Measurements from ENCODE around the gene SEC14L5. TPM values are rescaled to one million over a fixed set of nuclear protein-coding genes. Genes with fewer than 3 reads are reported as not detected.

SEC14L5 gene
- total RNA-seq, 1 donor from 2014 or later, result 5.7 TPM

DNA sequence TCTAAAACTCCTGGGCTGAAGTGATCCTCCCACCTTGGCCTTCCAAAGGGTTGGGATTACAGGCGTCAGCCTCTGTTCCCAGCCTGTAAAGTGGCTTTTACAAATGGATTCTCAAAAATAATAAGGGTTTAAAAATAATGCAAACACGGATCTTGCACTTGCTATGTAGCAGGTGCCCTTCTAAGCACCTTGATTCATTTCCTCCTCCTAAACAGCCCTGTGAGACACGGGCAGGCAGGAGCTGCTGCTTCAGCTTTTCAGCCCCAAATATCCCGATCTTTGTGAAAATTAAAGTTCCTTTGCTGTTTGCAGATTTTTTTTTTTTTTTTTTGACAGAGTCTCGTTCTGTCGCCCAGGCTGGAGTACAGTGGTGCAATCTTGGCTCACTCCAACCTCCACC, 43.9 kb downstream of the SEC14L5 start:
- Histone ChIP-seq H3K4me3 (no peak overlapping the region), H3K9me3 (no peaks in the 10 kb centered on the region), H3K36me3 (no peaks in the 10 kb centered on the region), H3K4me1 (no peaks in the 10 kb centered on the region), H3K27ac (no peak overlapping the region), H3K27me3 (no peaks in the 10 kb centered on the region)
- TF ChIP-seq, protein P1, sequence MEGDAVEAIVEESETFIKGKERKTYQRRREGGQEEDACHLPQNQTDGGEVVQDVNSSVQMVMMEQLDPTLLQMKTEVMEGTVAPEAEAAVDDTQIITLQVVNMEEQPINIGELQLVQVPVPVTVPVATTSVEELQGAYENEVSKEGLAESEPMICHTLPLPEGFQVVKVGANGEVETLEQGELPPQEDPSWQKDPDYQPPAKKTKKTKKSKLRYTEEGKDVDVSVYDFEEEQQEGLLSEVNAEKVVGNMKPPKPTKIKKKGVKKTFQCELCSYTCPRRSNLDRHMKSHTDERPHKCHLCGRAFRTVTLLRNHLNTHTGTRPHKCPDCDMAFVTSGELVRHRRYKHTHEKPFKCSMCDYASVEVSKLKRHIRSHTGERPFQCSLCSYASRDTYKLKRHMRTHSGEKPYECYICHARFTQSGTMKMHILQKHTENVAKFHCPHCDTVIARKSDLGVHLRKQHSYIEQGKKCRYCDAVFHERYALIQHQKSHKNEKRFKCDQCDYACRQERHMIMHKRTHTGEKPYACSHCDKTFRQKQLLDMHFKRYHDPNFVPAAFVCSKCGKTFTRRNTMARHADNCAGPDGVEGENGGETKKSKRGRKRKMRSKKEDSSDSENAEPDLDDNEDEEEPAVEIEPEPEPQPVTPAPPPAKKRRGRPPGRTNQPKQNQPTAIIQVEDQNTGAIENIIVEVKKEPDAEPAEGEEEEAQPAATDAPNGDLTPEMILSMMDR (IDR thresholded peaks at IDR 0.05), result no peak
- intact Hi-C loops (cut with DNase I), result no loop called here
- DNase-seq (ENCODE audit: low spot score in 2 of 2), result no peak

DNA sequence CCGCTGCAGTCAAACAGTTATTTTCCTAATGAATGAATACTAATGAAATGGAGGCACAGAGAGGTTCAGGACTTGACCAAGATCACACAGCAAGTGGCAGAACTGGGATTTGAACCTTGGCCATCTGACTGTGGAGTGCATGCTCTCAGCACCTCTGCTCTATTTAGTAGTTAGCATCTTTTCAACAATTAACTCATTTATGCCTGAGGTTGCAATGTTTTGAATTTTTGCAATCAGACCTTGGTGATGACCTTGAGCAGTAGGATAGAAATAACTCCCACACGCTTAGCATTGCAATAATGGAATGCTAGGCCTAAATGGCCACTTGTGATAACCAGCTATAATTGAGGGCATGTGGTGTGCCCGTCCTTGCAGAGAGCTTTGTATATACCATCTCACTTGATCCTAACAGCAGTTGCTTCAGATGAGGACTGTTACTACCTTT, 44.6 kb downstream of the SEC14L5 start:
- Histone ChIP-seq H3K27me3 (no peaks in the 10 kb centered on the region), H3K27ac (no peak overlapping the region), H3K4me1 (no peaks in the 10 kb centered on the region), H3K36me3 (no peaks in the 10 kb centered on the region), H3K4me3 (no peak overlapping the region), H3K9me3 (no peaks in the 10 kb centered on the region)
- intact Hi-C loops (cut with DNase I), result no loop called here
- DNase-seq (ENCODE audit: low spot score in 2 of 2), result no peak
- TF ChIP-seq, protein P1 (IDR thresholded peaks at IDR 0.05), result no peak

DNA sequence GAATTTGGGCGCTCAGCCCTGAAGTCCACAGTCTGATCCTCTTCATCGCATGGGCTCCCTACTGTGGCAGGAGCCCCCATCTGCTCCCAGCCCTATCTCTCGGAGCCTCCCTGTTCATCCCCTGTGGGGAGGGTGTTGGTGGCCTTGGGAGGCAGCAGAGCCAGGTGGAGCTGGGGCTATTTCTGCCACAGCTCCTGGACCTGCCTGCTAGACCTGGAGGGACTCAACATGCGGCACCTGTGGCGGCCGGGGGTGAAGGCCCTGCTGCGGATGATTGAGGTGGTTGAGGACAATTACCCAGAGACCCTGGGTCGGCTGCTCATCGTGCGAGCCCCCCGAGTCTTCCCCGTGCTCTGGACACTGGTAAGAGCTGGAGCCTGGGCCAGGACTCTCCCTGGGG, 45.1 kb downstream of the SEC14L5 start:
- Histone ChIP-seq H3K4me3 (no peak overlapping the region), H3K27ac (no peak overlapping the region), H3K27me3 (no peaks in the 10 kb centered on the region), H3K4me1 (no peaks in the 10 kb centered on the region), H3K36me3 (no peaks in the 10 kb centered on the region), H3K9me3 (no peaks in the 10 kb centered on the region)
- TF ChIP-seq, protein P1 (IDR thresholded peaks at IDR 0.05), result no peak
- DNase-seq (ENCODE audit: low spot score in 2 of 2), result no peak
- intact Hi-C loops (cut with DNase I), result no loop called here

DNA sequence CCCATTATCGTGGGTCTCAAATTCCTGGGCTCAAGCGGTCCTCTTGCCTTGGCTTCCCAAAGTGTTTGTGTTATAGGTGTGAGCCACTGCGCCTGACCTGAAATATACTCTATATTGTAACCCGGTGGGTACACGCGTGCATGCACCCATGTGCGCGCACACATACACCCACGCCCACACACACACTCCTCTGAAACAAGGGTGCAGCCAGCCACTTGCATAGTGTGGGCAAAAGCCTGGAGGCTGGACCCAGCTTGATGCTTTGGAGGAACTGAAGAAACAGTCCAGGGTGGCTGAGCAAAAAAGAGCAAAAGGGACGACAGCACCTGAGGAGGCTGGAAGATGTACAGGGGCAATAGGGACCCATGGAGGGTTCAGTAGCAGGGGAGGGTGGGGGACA, 45.7 kb downstream of the SEC14L5 start:
- no peak for DNase-seq (ENCODE audit: low spot score in 2 of 2)
- Histone ChIP-seq H3K36me3 (no peaks in the 10 kb centered on the region), H3K9me3 (no peaks in the 10 kb centered on the region), H3K27ac (no peak overlapping the region), H3K4me3 (no peak overlapping the region), H3K4me1 (no peaks in the 10 kb centered on the region), H3K27me3 (no peaks in the 10 kb centered on the region)
- intact Hi-C loops (cut with DNase I), result no loop called here
- TF ChIP-seq, protein P1 (IDR thresholded peaks at IDR 0.05), result no peak

DNA sequence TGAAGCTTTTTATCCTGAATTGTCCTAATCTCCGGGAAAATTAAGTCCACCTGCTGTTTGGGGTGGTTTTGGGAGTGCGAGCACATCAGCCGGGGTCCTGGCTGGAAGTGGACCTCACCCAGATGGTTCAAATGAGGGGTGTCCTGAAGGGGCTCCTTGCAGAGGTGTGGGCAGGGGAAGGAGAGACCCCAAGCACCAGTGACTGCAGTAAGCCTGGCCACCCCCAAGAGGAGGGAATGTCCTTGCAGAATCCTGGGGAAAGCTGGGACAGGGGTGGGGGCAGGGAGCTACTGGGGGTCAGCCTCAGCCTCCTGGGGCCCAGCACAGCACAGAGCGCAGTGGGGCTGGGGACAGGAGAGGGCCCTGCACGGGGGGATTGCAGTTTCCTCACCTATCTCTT, 46.2 kb downstream of the SEC14L5 start:
- no peak for DNase-seq (ENCODE audit: low spot score in 2 of 2)
- H3K9me3 ChIP-seq, result no peaks in the 10 kb centered on the region
- no peaks in the 10 kb centered on the region for H3K36me3 ChIP-seq
- TF ChIP-seq, protein P1 (IDR thresholded peaks at IDR 0.05), result no peak
- no peaks in the 10 kb centered on the region for H3K27me3 ChIP-seq
- no peak overlapping the region for H3K4me3 ChIP-seq
- H3K4me1 ChIP-seq, result no peaks in the 10 kb centered on the region
- intact Hi-C loops (cut with DNase I), result no loop called here
- H3K27ac ChIP-seq, result no peak overlapping the region

DNA sequence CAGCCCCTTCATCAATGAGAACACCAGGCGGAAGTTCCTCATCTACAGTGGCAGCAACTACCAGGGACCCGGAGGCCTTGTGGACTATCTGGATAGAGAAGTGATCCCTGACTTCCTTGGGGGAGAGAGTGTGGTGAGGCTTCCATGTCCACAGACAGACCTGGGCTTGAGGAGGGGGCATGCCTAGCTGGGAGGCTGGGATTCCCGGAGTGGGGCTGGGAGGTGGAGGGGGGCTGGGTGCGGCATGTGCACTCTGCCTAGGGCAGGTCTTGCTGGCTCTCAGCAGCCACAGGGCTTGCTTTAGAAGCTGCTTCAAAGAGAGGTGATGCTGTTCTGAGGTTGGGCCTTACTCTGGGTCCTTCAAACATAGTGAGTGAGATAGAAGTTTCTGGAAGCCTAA, 47.8 kb downstream of the SEC14L5 start:
- H3K4me3 ChIP-seq, result no peak overlapping the region
- H3K4me1 ChIP-seq, result no peaks in the 10 kb centered on the region
- H3K27ac ChIP-seq, result no peak overlapping the region
- H3K27me3 ChIP-seq, result no peaks in the 10 kb centered on the region
- TF ChIP-seq, protein P1 (IDR thresholded peaks at IDR 0.05), result no peak
- no peak for DNase-seq (ENCODE audit: low spot score in 2 of 2)
- H3K36me3 ChIP-seq, result no peaks in the 10 kb centered on the region
- no peaks in the 10 kb centered on the region for H3K9me3 ChIP-seq
- intact Hi-C loops (cut with DNase I), result no loop called here
